ENCODE measurements around the gene C1QTNF9. TPM values are rescaled to one million over a fixed set of nuclear protein-coding genes. Genes with fewer than 3 reads are reported as not detected.

The C1QTNF9 gene
- total RNA-seq, 1 experiment from 2014 or later, result not detected

DNA sequence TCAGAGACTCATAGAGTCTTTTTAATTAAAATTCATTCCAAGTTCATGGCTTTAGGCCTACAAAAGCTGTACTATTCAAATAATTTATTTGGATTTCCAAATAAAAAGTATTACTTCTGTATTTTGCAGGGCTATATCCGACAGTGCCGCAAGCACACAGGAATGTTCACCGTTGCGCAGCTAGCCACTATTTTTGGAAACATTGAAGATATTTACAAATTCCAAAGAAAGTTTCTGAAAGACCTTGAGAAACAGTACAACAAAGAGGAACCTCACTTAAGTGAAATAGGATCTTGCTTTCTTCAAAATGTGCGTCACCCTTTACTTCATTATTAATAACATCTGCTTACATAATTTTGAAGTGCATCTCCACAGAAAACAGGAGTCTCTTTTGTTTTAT is 20.5 kb upstream of the C1QTNF9 start:
- no peak overlapping the region for H2AFZ ChIP-seq (ENCODE audit: low read length)
- no peaks in the 10 kb centered on the region for H3K9me3 ChIP-seq (ENCODE audit: low read length)
- no peaks in the 10 kb centered on the region for H3K36me3 ChIP-seq (ENCODE audit: insufficient read depth, low read length)
- no peak overlapping the region for H3K4me2 ChIP-seq (ENCODE audit: low read depth, low read length, poor library complexity, severe bottlenecking)
- H3K27ac ChIP-seq (ENCODE audit: low read length), result no peak overlapping the region
- no peaks in the 10 kb centered on the region for H3K9me2 ChIP-seq (replicated peaks; ENCODE audit: insufficient read depth, low read length)
- H4K20me1 ChIP-seq (ENCODE audit: insufficient read depth, low read depth, low read length), result no peaks in the 10 kb centered on the region
- no peak overlapping the region for H3K4me3 ChIP-seq (ENCODE audit: low read length)
- no peaks in the 10 kb centered on the region for H3K79me2 ChIP-seq (ENCODE audit: low read length)
- no peak for DNase-seq
- H3K4me1 ChIP-seq (ENCODE audit: low read length), result no peaks in the 10 kb centered on the region
- H3K27me3 ChIP-seq (ENCODE audit: low read length), result no peaks in the 10 kb centered on the region
- no peak overlapping the region for H3K9ac ChIP-seq (ENCODE audit: low read length)

DNA sequence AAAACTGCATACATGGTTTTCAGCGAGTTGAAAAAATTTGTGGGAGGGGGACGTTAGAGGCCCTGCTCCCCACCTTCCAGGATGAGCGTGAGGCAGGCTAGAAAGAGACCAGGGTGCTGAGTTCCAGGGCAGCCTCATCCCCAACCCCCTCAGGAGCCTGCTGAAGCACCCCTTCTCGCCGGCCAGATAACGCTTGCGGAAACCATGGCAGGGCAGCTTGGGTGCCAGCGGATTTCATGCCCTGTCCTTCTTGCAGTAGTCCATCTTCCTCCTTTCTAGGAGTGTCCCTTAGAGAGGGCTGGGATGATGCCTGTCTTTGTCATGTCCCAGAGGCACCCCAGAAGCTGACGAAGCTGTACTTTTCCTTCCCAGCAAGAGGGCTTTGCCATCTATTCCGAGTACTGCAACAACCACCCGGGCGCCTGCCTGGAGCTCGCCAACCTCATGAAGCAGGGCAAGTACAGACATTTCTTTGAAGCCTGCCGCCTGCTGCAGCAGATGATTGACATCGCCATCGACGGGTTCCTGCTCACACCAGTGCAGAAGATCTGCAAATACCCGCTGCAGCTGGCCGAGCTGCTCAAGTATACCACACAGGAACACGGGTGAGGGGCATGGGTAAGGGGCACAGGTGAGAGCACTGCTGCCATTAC is 19.0 kb upstream of the C1QTNF9 start:
- Histone ChIP-seq H4K20me1 (ENCODE audit: insufficient read depth, low read depth, low read length) (no peaks in the 10 kb centered on the region), H3K4me3 (ENCODE audit: low read length) (no peak overlapping the region), H3K4me2 (ENCODE audit: low read depth, low read length, poor library complexity, severe bottlenecking) (no peak overlapping the region), H2AFZ (ENCODE audit: low read length) (no peak overlapping the region), H3K9me3 (ENCODE audit: low read length) (no peaks in the 10 kb centered on the region), H3K27me3 (ENCODE audit: low read length) (no peaks in the 10 kb centered on the region), H3K9me2 (replicated peaks; ENCODE audit: insufficient read depth, low read length) (no peaks in the 10 kb centered on the region), H3K27ac (ENCODE audit: low read length) (no peak overlapping the region), H3K4me1 (ENCODE audit: low read length) (no peaks in the 10 kb centered on the region), H3K36me3 (ENCODE audit: insufficient read depth, low read length) (no peaks in the 10 kb centered on the region), H3K9ac (ENCODE audit: low read length) (no peak overlapping the region), H3K79me2 (ENCODE audit: low read length) (no peaks in the 10 kb centered on the region)
- DNase-seq, result no peak

DNA sequence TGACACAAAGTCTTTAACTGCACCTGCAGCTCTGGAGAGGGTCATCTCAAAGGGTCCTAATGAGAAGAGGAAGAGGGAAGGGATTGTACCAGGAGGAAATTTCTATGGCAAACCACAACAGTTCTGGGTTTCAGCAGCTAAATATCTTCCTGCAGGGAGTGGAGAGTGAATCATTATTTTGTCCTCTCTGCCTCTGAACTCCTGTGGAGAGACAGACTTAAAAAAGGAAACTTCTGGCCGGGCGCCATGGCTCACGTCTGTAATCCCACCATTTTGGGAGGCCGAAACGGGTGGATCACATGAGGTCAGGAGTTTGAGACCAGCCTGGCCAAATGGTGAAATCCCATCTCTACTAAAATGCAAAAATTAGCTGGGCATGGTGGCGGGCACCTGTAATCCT is 16.9 kb upstream of the C1QTNF9 start:
- Histone ChIP-seq H3K79me2 (ENCODE audit: low read length) (no peaks in the 10 kb centered on the region), H3K9me3 (ENCODE audit: low read length) (no peaks in the 10 kb centered on the region), H3K4me3 (ENCODE audit: low read length) (no peak overlapping the region), H3K9ac (ENCODE audit: low read length) (no peak overlapping the region), H3K36me3 (ENCODE audit: insufficient read depth, low read length) (no peaks in the 10 kb centered on the region), H3K27me3 (ENCODE audit: low read length) (no peaks in the 10 kb centered on the region), H3K9me2 (replicated peaks; ENCODE audit: insufficient read depth, low read length) (no peaks in the 10 kb centered on the region), H3K27ac (ENCODE audit: low read length) (no peak overlapping the region), H3K4me2 (ENCODE audit: low read depth, low read length, poor library complexity, severe bottlenecking) (no peak overlapping the region), H3K4me1 (ENCODE audit: low read length) (no peaks in the 10 kb centered on the region), H2AFZ (ENCODE audit: low read length) (no peak overlapping the region), H4K20me1 (ENCODE audit: insufficient read depth, low read depth, low read length) (no peaks in the 10 kb centered on the region)
- no peak for DNase-seq

DNA sequence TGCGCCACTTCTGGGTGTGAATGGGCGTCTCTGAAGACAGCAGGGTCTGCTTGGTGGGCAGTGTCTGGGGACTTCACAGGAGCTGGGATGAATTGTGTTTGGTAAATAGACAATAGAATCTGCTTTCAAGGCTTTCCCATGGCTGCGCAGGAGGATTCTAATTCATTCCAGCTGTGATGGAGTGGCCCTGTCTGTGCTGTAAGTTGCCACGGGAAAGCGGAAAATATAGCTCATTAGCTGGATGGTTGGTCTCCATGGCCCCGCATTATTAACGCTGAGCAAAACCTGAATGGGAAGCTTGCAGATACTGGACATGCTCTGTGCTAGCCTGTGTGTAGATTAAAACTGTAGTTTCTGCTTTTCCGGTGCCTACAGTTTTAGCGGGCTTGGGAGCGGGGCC is 15.6 kb upstream of the C1QTNF9 start:
- Histone ChIP-seq H3K9me2 (replicated peaks; ENCODE audit: insufficient read depth, low read length) (no peaks in the 10 kb centered on the region), H3K79me2 (ENCODE audit: low read length) (no peaks in the 10 kb centered on the region), H3K27ac (ENCODE audit: low read length) (no peak overlapping the region), H3K4me1 (ENCODE audit: low read length) (no peaks in the 10 kb centered on the region), H2AFZ (ENCODE audit: low read length) (no peak overlapping the region), H4K20me1 (ENCODE audit: insufficient read depth, low read depth, low read length) (no peaks in the 10 kb centered on the region), H3K36me3 (ENCODE audit: insufficient read depth, low read length) (no peaks in the 10 kb centered on the region), H3K27me3 (ENCODE audit: low read length) (no peaks in the 10 kb centered on the region), H3K4me3 (ENCODE audit: low read length) (no peak overlapping the region), H3K9me3 (ENCODE audit: low read length) (no peaks in the 10 kb centered on the region), H3K4me2 (ENCODE audit: low read depth, low read length, poor library complexity, severe bottlenecking) (no peak overlapping the region), H3K9ac (ENCODE audit: low read length) (no peak overlapping the region)
- DNase-seq, result no peak

DNA sequence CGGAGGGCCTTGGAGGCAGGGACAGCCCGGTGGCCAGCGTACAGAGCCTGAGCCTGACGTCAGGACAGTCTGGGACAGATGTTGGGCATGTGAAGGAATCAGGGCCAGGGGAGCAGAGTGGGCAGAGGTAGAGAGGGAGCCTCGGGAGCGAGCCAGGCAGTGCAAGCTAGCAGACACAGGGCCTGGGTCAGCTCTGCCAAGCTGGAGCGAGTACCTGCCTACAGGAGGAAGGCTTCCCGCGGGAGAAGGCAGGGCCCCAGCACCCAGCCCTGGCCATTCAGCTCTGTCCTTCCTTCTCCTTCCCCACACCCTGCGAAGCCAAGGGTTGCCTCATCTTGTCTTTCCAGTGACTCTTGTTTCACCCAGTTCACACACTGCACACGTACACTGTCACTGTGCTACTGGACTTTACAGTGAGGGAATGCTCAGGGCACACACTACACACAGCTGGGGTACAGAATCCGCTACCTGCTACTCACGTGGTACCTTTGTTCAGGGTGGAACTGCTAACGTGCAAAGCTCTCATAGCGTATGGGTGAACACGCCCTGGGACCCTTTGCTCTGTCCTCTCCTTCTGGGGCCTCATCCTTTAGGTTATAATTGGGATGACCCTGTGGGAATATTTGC is 9.8 kb upstream of the C1QTNF9 start:
- Histone ChIP-seq H3K4me2 (ENCODE audit: low read depth, low read length, poor library complexity, severe bottlenecking) (no peak overlapping the region), H3K9me3 (ENCODE audit: low read length) (no peaks in the 10 kb centered on the region), H3K9me2 (replicated peaks; ENCODE audit: insufficient read depth, low read length) (no peaks in the 10 kb centered on the region), H3K4me1 (ENCODE audit: low read length) (no peaks in the 10 kb centered on the region), H3K79me2 (ENCODE audit: low read length) (no peaks in the 10 kb centered on the region), H3K36me3 (ENCODE audit: insufficient read depth, low read length) (no peaks in the 10 kb centered on the region), H3K4me3 (ENCODE audit: low read length) (no peak overlapping the region), H3K27ac (ENCODE audit: low read length) (no peak overlapping the region), H2AFZ (ENCODE audit: low read length) (no peak overlapping the region), H3K27me3 (ENCODE audit: low read length) (no peaks in the 10 kb centered on the region), H3K9ac (ENCODE audit: low read length) (no peak overlapping the region), H4K20me1 (ENCODE audit: insufficient read depth, low read depth, low read length) (no peaks in the 10 kb centered on the region)
- no peak for DNase-seq

DNA sequence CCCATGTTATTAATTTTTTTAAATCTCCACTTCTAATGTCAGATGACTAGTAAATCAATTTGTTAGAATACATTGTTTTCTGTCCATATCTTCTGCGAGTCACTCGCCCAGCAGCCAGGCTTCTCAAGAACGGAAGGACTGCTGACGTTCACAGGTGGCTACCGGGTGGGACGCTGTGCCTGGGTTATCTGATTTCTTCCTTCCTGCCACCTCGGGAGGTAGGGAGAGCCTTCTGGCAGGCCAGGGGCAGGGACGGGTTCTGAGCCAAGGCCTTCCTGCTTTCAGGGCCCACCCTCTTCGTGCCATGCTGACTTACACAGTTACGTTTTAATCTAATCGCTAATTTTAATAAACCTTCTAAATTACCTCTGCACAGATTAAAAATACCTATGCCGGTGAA is 7.9 kb upstream of the C1QTNF9 start:
- Histone ChIP-seq H3K36me3 (ENCODE audit: insufficient read depth, low read length) (no peaks in the 10 kb centered on the region), H3K27ac (ENCODE audit: low read length) (no peak overlapping the region), H3K4me2 (ENCODE audit: low read depth, low read length, poor library complexity, severe bottlenecking) (no peak overlapping the region), H3K9me2 (replicated peaks; ENCODE audit: insufficient read depth, low read length) (no peaks in the 10 kb centered on the region), H2AFZ (ENCODE audit: low read length) (no peak overlapping the region), H3K4me3 (ENCODE audit: low read length) (no peak overlapping the region), H3K79me2 (ENCODE audit: low read length) (no peaks in the 10 kb centered on the region), H4K20me1 (ENCODE audit: insufficient read depth, low read depth, low read length) (no peaks in the 10 kb centered on the region), H3K9me3 (ENCODE audit: low read length) (no peaks in the 10 kb centered on the region), H3K27me3 (ENCODE audit: low read length) (no peaks in the 10 kb centered on the region), H3K4me1 (ENCODE audit: low read length) (no peaks in the 10 kb centered on the region), H3K9ac (ENCODE audit: low read length) (no peak overlapping the region)
- no peak for DNase-seq

DNA sequence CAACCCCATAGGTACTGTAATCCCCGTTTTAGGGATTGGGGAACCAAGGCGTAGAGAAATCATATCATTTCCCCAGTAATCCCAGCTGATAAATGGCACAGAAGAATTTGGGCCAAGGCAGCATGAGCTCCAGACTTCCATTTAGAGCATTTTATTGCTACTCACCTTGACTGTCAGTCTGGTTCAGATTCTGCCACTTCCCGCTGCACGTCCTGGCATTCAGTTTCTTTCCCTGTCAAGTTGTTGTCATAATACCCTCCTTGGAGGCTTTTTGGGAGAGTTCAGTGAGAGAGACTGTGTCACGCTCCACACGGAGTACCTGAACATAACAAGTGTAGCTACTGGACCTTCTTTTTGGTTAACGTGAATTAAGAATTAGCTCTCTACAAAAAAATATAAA is 7.5 kb upstream of the C1QTNF9 start:
- DNase-seq, result no peak
- H3K4me1 ChIP-seq (ENCODE audit: low read length), result no peaks in the 10 kb centered on the region
- H2AFZ ChIP-seq (ENCODE audit: low read length), result no peak overlapping the region
- H3K36me3 ChIP-seq (ENCODE audit: insufficient read depth, low read length), result no peaks in the 10 kb centered on the region
- no peaks in the 10 kb centered on the region for H3K27me3 ChIP-seq (ENCODE audit: low read length)
- H3K27ac ChIP-seq (ENCODE audit: low read length), result no peak overlapping the region
- no peak overlapping the region for H3K4me2 ChIP-seq (ENCODE audit: low read depth, low read length, poor library complexity, severe bottlenecking)
- no peak overlapping the region for H3K4me3 ChIP-seq (ENCODE audit: low read length)
- no peaks in the 10 kb centered on the region for H4K20me1 ChIP-seq (ENCODE audit: insufficient read depth, low read depth, low read length)
- H3K9me2 ChIP-seq (replicated peaks; ENCODE audit: insufficient read depth, low read length), result no peaks in the 10 kb centered on the region
- H3K79me2 ChIP-seq (ENCODE audit: low read length), result no peaks in the 10 kb centered on the region
- H3K9me3 ChIP-seq (ENCODE audit: low read length), result no peaks in the 10 kb centered on the region
- no peak overlapping the region for H3K9ac ChIP-seq (ENCODE audit: low read length)

DNA sequence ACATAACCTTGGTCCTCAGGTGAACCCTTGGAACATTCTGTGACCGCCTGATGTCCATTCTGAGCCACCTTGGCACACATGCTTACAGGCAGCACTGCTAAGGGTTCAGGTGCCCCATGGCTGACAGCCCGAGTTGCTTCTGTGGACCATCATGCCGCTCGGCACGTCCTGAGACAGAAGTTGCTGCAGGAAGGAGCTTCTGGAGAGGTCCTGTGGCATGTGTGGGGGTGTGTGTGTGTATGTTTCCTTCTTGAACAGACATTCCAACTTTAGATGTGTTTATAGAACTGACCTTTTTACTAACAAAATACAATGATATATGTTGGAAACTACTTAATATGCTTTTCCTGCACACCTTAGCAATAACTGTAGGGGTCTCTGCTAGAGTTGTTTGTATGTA is 4.8 kb upstream of the C1QTNF9 start:
- Histone ChIP-seq H3K27me3 (ENCODE audit: low read length) (no peaks in the 10 kb centered on the region), H3K9me3 (ENCODE audit: low read length) (no peaks in the 10 kb centered on the region), H3K27ac (ENCODE audit: low read length) (no peak overlapping the region), H3K79me2 (ENCODE audit: low read length) (no peaks in the 10 kb centered on the region), H2AFZ (ENCODE audit: low read length) (no peak overlapping the region), H3K9me2 (replicated peaks; ENCODE audit: insufficient read depth, low read length) (no peaks in the 10 kb centered on the region), H3K4me3 (ENCODE audit: low read length) (no peak overlapping the region), H3K4me1 (ENCODE audit: low read length) (no peaks in the 10 kb centered on the region), H4K20me1 (ENCODE audit: insufficient read depth, low read depth, low read length) (no peaks in the 10 kb centered on the region), H3K9ac (ENCODE audit: low read length) (no peak overlapping the region), H3K4me2 (ENCODE audit: low read depth, low read length, poor library complexity, severe bottlenecking) (no peak overlapping the region), H3K36me3 (ENCODE audit: insufficient read depth, low read length) (no peaks in the 10 kb centered on the region)
- no peak for DNase-seq

Measured in Karpas-422 (cell line).